ENCODE data around the gene USP5.
"Not testable (repeated sequence)": the region's sequence is repeated elsewhere in the genome, so short reads cannot be mapped to it uniquely, and the experiment has no call there.

The USP5 gene

DNA sequence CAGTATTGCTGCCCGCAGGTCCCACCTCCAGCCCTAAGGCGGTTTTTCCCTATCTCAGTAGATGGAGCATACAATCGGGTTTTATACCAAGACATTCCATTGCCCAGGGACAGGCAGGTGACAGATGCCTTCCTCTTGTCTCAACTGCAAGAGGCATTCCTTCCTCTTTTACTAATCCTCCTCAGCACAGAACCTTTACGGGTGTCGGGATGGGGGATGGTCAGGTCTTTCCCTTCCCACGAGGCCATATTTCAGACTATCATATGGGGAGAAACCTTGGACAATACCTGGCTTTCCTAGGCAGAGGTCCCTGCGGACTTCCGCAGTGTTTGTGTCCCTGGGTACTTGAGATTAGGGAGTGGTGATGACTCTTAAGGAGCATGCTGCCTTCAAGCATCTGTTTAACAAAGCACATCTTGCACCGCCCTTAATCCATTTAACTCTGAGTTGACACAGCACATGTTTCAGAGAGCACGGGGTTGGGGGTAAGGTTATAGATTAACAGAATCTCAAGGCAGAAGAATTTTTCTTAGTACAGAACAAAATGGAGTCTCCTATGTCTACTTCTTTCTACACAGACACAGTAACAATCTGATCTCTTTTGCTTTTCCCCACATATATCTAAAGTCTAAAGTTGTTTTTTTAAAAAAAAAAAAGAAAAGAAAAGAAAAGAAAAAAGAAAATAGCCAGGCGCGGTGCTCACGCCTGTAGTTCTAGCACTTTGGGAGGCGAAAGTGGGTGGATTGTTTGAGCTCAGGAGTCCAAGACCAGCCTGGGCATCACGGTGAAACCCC, 34.5 kb downstream of the USP5 start:
- not testable (repeated sequence) for DNase-seq

DNA sequence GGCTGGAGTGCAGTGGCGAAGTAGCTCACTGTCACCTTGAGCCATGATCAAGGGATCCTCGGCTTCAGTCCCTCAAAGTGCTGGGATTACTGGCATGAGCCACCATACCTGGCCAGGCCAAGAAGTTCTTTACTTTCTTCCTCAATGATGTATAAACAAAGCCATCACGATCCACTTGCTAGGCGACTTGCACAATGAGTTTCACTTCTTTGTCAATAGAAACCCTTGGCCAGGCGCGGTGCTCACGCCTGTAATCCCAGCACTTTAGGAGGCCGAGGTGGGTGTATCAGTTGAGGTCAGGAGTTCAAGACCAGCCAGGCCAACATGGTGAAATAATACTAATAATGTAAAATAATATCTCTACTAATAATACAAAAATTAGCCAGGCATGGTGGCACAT, 35.5 kb downstream of the USP5 start:
- DNase-seq = no peak

DNA sequence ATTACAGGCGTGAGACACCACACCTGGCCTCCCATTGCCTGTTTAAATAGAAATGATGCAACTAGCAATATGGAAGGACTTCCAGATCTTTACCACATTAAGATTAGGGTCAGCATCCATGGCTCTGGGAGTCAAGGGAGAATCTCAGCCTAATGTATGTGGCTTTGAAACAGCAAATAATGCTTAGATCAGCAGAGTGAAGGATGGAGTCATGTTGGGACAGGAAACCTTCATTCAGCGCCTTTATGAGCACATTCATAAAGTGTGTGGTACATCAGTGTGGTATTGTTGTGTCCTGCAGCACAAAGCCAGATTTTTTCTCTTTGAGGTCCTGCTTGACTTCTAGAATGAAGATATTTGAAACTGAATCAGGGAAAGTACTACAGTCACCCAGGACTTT, 36.4 kb downstream of the USP5 start:
- no peak for DNase-seq

DNA sequence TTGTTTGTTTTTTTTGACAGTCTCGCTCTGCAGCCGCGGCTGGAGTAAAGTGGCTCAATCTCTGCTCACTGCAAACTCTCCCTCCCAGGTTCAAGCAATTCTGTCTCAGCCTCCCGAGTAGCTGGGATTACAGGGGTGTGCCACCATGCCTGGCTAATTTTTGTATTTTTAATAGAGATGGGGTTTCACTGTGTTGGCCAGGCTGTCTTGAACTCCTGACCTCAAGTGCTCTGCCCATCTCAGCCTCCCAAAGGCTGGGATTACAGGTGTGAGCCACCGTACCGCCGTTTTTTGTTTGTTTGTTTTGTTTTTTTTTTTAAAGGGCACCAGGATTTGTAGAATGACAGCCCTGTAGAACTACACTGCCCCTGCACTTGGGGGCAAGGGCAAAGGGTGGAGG, 36.8 kb downstream of the USP5 start:
- DNase-seq = not testable (repeated sequence)

DNA sequence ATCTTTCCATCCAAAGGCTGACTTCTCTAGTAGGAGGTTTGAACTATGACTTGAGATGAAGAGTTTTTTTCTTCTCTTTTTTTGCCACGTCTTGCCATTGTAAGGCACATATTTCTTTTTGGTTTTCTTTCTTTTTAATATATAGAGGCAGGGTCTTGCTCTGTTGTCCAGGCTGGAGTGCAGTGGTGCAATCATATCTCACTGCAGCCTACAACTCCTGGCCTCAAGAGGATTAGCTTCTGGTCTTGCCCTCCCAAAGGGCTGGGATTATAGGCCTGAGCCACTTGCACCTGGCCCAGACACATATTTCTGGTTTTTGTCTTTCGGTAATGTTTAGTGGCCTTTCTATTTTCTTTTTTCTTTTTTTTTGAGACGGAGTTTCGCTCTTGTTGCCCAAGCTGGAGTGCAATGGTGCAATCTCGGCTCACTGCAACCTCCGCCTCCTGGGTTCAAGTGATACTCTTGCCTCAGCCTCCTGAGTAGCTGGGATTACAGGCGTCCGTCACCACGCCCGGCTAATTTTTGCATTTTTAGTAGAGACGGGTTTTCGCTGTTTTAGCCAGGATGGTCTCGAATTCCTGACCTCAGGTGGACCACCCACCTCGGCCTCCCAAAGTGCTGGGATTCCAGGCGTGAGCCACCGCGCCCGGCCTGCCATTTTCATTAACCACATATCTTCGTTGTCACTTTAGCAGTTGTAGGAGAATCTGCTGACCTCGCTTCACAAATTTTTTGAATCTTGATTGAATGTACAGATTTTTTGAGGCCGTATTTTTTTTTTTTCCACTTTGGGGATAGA, 38.0 kb downstream of the USP5 start:
- DNase-seq = not testable (repeated sequence)

DNA sequence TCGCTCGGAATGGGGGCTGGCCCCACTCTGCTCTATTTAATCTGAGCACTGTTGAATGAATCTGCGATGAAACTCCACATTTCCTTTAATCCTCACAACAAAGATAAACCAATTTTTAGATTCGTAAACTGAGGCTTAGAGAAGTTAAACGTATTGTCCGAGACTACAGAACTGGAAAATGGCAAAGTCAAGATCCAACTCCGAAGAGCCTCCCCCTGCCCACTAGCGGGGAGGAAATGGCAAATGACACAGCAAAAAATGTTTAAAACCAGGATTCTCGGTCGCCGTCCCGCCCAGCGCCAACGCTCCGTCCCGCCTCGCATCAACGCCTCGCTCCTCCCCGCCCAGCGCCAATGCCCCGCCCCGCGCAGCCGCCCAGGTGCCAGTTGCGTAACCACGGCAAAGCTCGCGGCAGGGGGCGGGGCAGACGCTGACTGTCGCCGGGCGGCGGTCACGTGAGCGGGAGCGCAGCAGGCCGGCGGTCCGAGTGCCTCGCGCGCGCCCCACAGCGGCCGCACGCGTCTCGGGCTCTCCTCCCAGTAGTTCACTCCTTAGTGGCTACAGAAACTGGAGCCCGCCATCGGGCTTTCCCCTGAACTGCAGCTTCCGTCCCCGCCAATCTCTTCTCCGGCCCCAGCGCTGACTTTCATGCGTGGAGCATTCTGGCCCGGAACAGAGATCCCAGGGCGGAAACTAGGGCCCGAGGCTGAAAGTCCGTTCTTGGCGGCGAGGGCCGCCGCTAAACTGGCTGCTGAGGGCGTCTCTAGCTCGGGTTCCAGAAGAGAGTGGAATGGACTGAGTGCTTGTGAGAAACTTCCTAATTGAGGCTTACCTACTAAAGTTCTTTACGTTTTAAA, 39.1 kb downstream of the USP5 start:
- peak; percentile 93 for DNase-seq

DNA sequence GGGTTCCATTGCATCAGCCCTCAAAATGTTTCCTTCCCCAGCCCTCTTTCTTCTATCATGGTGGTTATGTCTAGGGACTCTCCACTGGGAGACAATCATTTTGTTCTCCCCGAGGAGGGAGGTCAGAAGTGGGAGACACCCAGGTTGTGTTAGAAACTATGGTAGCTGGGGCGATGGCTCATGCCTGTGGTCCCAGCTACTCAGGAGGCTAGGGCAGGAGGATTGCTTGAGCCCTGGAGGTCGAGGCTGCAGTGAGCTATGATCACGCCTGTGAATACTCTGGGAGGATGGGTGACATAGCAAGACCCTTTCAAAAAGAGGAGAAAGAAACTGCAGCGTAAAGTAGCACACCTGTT, 39.7 kb downstream of the USP5 start:
- DNase-seq = no peak

DNA sequence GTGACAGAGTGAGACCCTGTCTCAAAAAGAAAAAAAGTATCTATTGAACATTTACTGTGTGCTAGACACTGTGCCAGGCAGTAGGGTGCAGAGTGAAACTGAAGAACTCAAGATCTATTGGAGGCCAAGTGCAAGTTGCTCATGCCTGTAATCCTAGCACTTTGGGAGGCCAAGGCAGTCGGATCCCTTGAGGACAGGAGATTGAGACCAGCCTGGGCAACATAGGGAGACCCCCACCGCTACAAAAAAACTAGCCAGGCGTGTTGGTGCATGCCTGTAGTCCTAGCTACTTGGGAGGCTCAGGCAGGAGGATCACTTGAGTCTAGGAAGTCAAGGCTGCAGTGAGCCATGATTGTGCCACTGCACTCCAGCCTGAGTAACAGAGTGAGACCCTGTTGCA, 40.7 kb downstream of the USP5 start:
- not testable (repeated sequence) for DNase-seq

DNA sequence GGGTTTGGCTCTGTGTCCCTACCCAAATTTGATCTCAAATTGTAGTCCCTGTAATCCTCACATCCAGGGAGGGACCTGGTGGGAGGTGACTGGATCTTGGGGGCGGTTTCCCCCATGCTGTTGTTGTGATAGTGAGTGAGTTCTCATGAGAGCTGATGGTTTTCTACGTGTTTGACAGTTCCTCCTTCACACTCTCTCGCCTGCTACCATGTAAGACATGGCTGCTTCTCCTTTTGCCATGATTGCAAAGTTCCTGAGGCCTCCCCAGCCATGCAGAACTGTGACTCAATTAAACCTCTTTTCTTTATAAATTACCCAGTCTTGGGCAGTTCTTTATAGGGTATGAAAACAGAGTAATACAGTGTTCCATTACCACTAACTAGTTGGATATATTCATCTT, 42.4 kb downstream of the USP5 start:
- DNase-seq = no peak

DNA sequence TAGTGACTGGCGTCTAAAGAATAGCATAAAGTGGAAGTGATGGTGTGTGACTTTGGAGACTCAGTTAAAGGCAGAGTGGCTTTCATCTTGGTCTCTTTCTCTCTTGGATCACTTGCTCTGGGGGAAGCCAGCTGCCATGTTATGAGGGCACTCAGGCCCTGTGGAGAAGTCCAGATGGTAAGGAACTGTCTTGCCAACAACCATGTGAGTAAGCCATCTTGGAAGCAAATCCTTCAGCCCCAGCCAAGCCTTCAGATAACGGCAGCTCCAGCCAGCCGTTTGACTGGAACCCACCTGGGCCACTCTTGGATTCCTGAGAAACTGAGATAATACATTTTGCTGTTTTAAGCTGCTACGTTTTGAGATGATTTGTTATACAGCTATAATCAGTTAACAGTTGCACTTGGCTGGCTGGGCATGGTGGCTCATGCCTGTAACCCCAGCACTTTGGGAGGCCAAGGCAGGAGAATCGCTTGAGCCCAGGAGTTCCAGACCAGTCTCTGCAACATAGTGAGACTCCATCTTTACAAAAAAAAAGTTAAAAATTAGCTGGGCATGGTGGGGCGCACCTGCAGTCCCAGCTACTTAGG, 45.0 kb downstream of the USP5 start:
- DNase-seq = no peak

DNA sequence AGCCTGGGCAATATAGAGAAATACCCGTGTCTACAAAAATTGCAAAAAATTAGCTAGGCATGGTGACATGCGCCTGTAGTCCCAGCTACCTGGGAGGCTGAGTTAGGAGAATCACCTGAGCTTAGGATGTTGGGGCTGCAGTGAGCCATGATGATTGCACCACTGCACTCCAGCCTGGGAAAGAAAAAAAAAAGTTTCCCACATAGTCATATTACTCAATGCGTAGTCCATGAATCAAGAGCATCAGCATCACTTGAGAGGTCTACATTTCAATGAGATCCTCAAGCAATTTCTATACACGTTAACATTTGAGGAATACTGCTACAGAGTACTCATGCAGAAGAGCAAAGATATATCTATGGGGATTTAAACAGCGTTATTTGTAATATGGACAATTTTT, 47.5 kb downstream of the USP5 start:
- no peak for DNase-seq

DNA sequence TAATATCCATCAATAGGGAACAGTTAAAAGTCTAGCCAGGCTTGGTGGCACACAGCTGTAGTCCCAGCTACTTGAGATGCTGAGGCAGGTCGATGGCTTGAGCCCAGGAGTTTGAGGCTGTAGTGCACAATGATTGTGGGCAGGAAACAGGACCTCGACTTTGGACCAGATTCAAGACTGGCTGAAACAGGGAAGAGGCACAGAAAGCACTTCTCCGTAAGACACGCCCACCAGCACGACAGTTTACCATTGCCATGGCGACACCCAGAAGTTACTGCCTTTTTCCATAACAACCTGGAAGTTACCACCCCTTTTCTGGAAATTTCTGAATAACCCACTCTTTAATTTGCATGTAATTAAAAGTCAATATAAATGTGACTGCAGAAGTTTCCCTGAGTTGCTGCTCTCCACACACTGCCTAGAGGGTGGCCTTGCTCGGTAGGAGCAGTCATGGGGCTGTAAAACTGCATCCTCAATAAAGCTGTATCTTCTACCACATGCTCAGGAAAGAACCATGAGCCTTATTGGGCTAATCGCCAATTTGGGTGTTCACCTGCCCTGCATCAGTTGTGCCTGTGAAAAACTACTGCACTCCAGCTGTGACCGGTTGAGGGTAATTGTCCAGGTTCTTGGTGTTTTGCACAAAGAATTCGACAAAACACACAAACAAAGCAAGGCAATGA, 48.0 kb downstream of the USP5 start:
- DNase-seq = no peak

DNA sequence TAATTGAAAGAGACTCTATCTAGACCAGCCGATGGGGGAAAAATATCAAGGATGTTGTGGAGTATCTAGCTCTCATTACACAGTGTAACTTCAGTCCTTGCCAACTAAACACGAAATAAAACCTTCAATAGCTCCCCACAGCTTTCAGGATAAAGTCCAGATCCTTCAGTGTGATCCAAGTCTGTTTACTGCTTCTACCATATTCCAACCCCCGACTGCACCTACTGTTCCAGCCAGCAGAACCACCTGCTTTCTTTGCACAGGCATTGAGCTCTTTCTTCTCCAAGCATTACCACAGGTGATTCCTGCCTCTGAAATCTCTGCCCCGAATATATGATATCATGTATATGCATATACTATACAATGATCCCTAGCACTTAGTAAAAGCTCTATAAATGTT, 50.5 kb downstream of the USP5 start:
- no peak for DNase-seq

DNA sequence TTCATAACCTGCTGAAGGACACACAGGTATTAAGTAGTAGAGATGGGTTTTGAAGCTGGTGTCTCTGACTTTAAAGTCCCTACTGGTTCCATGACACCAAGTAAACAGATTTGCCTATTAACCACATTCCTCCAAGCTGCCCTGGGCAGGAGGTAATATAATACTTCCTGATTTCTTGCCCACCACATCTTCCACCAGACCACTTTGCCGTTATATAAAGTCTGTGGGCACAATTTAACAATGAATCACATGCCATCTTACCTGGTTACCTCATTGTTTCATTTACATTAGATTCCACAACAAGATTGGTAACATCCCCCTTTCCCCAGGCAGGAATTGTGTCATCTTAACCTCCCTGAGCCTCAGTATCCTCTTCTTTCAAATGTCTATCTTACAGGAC, 51.8 kb downstream of the USP5 start:
- no peak for DNase-seq

DNA sequence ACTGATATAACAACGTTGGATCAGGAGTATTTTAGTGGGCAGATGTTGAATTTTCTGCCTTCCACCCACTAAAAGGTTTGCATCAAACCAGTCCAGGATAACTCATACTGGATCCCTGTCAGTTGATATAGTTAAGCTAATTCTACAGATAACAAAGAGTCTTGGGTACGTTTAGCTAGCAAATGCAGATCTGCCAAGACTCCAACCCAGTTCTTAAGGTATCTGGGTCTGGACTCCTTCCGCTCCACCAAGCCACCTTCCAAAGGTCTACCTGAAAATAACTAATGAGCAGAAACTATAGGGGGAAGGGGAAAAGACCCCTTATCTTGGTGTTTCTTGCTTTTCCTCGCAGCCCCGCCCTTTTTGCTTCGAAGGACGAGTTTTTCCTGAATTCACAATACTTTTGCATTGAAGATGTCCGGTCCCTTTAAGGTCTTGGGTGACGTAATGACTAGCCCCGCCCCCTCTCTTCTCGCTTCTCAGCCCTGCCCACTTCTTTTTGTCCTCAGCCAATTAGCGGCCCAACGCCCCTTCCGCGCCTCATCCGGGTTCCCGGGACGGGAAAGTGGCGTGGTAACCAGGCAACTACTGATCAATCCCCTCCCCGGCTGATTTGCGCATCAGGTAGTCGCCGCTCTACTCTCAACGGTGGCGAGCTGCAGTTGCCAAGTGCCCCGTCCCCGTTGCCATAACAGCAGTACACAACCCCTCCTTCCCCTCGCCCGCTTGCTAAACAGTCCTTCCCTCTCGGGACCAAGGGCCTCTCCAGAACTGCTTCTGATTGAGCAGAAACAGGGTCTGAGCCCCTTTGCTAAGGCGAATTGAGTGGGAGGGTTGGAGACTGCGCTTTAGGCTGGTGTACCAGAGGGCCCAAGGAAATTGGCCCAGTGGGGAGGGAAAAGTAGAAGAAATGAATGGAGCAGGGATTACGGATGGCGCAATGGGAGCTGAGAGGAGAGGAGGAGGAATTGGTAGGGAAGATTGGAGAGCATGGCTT, 52.6 kb downstream of the USP5 start, which contains the start of gene LRRC23:
LRRC23 (plus strand) TSS at position 543 of the 997 bp plus-strand sequence. CDS start 812 bp downstream, outside the sequence.
- DNase-seq = peak; percentile 89

DNA sequence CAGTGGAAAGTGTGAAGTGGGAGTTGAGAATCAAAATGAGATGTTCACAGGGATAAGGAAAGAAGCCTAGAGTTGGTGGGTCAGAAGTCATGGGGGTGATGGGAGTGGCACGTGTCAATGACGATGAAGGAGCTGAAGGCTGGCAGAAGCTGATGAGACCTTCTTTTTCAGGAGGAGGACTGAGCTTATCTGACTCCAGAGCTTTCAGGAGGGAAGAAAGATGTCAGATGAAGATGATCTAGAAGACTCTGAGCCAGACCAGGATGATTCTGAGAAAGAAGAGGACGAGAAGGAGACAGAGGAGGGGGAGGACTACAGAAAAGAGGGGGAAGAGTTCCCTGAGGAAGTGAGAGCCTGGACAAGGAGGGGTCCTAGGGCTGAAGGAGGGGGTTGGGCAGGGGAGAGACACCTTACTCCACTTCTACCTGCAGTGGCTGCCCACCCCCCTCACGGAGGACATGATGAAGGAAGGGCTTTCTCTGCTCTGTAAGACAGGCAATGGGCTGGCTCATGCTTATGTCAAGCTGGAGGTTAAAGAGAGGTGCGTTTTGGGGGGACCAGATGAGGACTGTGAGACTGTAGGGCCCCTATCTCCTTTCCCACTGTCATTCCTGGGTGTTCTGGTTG, 53.6 kb downstream of the USP5 start:
- DNase-seq = no peak

DNA sequence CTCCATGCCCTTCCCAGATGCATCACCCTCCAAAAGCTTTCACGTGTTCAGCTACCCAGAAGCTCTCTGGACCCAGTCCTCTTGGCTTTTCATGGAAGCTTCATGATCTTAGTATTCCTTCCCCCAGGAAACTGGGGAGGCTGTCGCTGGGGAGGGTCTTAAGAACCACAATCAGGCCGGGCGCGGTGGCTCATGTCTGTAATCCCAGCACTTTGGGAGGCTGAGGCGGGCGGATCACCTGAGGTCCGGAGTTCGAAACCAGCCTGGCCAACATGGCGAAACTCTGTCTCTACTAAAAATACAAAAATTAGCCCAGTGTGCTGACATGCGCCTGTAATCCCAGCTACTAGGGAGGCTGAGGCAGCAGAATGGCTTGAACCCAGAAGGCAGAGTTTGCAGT, 56.2 kb downstream of the USP5 start:
- not testable (repeated sequence) for DNase-seq

DNA sequence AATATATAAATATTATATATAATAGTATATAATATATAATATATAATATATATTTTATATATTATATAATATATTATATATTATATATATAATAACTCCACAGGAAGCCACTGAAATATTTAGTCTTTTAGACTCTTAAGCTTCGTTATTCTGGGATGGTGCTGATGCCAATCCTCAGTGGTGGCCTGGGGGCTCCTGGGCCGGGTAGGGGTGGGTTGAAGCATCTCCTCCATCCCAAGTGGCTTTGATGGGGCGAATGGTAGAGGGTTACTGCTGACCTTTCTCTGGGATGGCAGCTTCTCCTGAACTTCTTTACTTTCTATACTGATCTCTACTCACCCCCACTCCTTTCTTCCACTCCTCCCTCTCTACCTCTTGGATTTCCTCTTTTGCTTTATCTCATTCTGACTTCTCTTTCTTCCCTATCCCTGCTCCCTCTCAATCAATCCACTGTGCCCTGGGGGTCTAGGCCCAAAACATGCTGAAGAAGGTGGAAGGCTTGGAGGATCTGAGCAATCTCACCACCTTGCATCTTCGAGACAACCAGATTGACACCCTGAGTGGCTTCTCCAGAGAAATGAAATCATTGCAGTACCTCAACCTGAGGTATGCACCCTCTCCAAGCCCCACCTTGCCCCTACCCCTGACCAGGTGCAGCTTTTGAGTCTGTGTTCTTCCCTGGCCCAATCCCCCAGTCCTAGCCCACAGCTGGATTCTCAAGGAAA, 57.6 kb downstream of the USP5 start:
- DNase-seq = no peak
